Measurements from ENCODE around the gene TNC.

Gene TNC

GRCh38 chr9:114989600-114990410 lies 128.2 kb downstream of the TNC start:
- Histone ChIP-seq H3F3A (ENCODE audit: control insufficient read depth, insufficient read depth) (no peaks in the 10 kb centered on the region), H3K36me3 (ENCODE audit: control insufficient read depth, low read length) (no peaks in the 10 kb centered on the region), H3K27me3 (ENCODE audit: control insufficient read depth, low read length) (no peaks in the 10 kb centered on the region), H4K20me1 (ENCODE audit: control insufficient read depth, insufficient read depth, low read depth, low read length) (no peaks in the 10 kb centered on the region), H3K4me1 (ENCODE audit: control insufficient read depth, low read length) (no peaks in the 10 kb centered on the region), H3K4me2 (ENCODE audit: low read length) (no peak overlapping the region), H3K9me2 (replicated peaks; ENCODE audit: control insufficient read depth, low read length) (no peaks in the 10 kb centered on the region), H3K9me3 (ENCODE audit: control insufficient read depth, insufficient read depth, low read length) (no peaks in the 10 kb centered on the region), H3K4me3 (ENCODE audit: low read length) (no peak overlapping the region), H3K79me2 (ENCODE audit: control insufficient read depth, low read length) (no peaks in the 10 kb centered on the region), H3K27ac (ENCODE audit: low read depth, low read length) (no peak overlapping the region)
- TF ChIP-seq CTCF (IDR thresholded peaks at IDR 0.05; ENCODE audit: low read depth, low read length, poor library complexity, severe bottlenecking) (no peak), EZH2phosphoT487 (IDR thresholded peaks at IDR 0.05; ENCODE audit: borderline replicate concordance, low read length) (no peak)

GRCh38 chr9:114988962-114989599 lies 128.9 kb downstream of the TNC start:
- no peaks in the 10 kb centered on the region for H4K20me1 ChIP-seq (ENCODE audit: control insufficient read depth, insufficient read depth, low read depth, low read length)
- no peak overlapping the region for H3K4me3 ChIP-seq (ENCODE audit: low read length)
- H3K36me3 ChIP-seq (ENCODE audit: control insufficient read depth, low read length), result no peaks in the 10 kb centered on the region
- no peaks in the 10 kb centered on the region for H3K79me2 ChIP-seq (ENCODE audit: control insufficient read depth, low read length)
- no peak overlapping the region for H3K4me2 ChIP-seq (ENCODE audit: low read length)
- H3F3A ChIP-seq (ENCODE audit: control insufficient read depth, insufficient read depth), result no peaks in the 10 kb centered on the region
- no peaks in the 10 kb centered on the region for H3K9me3 ChIP-seq (ENCODE audit: control insufficient read depth, insufficient read depth, low read length)
- TF ChIP-seq EZH2phosphoT487 (IDR thresholded peaks at IDR 0.05; ENCODE audit: borderline replicate concordance, low read length) (no peak), CTCF (IDR thresholded peaks at IDR 0.05; ENCODE audit: low read depth, low read length, poor library complexity, severe bottlenecking) (no peak)
- no peaks in the 10 kb centered on the region for H3K9me2 ChIP-seq (replicated peaks; ENCODE audit: control insufficient read depth, low read length)
- 0 out of 2 replicates have a peak, but pooled peaks cover under 1% of the 10 kb centered on the region for H3K27me3 ChIP-seq (ENCODE audit: control insufficient read depth, low read length)
- no peak overlapping the region for H3K27ac ChIP-seq (ENCODE audit: low read depth, low read length)
- no peaks in the 10 kb centered on the region for H3K4me1 ChIP-seq (ENCODE audit: control insufficient read depth, low read length)

GRCh38 chr9:114987116-114987515 lies 130.8 kb downstream of the TNC start:
- no peaks in the 10 kb centered on the region for H3K9me2 ChIP-seq (replicated peaks; ENCODE audit: control insufficient read depth, low read length)
- H3K36me3 ChIP-seq (ENCODE audit: control insufficient read depth, low read length), result no peaks in the 10 kb centered on the region
- H4K20me1 ChIP-seq (ENCODE audit: control insufficient read depth, insufficient read depth, low read depth, low read length), result no peaks in the 10 kb centered on the region
- no peaks in the 10 kb centered on the region for H3K79me2 ChIP-seq (ENCODE audit: control insufficient read depth, low read length)
- H3K27me3 ChIP-seq (ENCODE audit: control insufficient read depth, low read length), result peaks cover 13% of the 10 kb centered on the region
- H3K27ac ChIP-seq (ENCODE audit: low read depth, low read length), result no peak overlapping the region
- no peaks in the 10 kb centered on the region for H3K9me3 ChIP-seq (ENCODE audit: control insufficient read depth, insufficient read depth, low read length)
- TF ChIP-seq CTCF (IDR thresholded peaks at IDR 0.05; ENCODE audit: low read depth, low read length, poor library complexity, severe bottlenecking) (no peak), EZH2phosphoT487 (IDR thresholded peaks at IDR 0.05; ENCODE audit: borderline replicate concordance, low read length) (no peak)
- H3K4me3 ChIP-seq (ENCODE audit: low read length), result no peak overlapping the region
- no peaks in the 10 kb centered on the region for H3K4me1 ChIP-seq (ENCODE audit: control insufficient read depth, low read length)
- H3F3A ChIP-seq (ENCODE audit: control insufficient read depth, insufficient read depth), result no peaks in the 10 kb centered on the region
- H3K4me2 ChIP-seq (ENCODE audit: low read length), result no peak overlapping the region
